HepG2 (cell line): ENCODE measurements around the gene CD2. TPM values are rescaled to one million over a fixed set of nuclear protein-coding genes. Genes with fewer than 3 reads are reported as not detected.

Experiments
- ATAC-seq: fragments of 200-7000 bp; cut with Tn5 transposase; 3 replicates; pipeline ENCODE4 v1.9.1; 2020; ENCODE audit warnings: mild to moderate bottlenecking, moderate library complexity
- BruUV-seq: library from RNA; stranded (reverse); fragments of 400-500 nt; replicated peaks from 2 replicates; lab custom pipeline; 2021; lab: Mats Ljungman, UMichigan
- CTCF ChIA-PET: fragments of 300-600 bp; formaldehyde crosslinking; extraction: SDS; loops from one replicate; lab custom pipeline; 2021; ENCODE audit warnings: low total read pairs, inconsistent platforms, low intra/inter-chr PET ratio; lab: Yijun Ruan, JAX
- POLR2A ChIA-PET: fragments of 350-600 bp; sonication (Branson Sonifier 250); formaldehyde crosslinking; loops from one replicate; lab custom pipeline; 2020; ENCODE audit warnings: antibody characterized with exemption, inconsistent platforms; lab: Yijun Ruan, JAX
- DNase-seq: peaks from one replicate; pipeline ENCODE4 v3.0.0-alpha.2; 2015; ENCODE audit warnings: low spot score
- FAIRE-seq: peaks from 3 replicates; lab custom pipeline; 2011; peaks lifted over from hg19 to GRCh38; lab: Jason Lieb, UNC
- H2AFZ ChIP-seq: one replicate; pipeline ENCODE4 v1.6.1; 2011; ENCODE audit warnings: low read length, inconsistent platforms
- H3K27ac ChIP-seq: fragments of 300-600 bp; 3 replicates; pipeline ENCODE4 v1.8.0; 2011; ENCODE audit warnings: mixed run types, mild to moderate bottlenecking, mixed read lengths, low read length, inconsistent platforms; ENCODE audit not compliant: insufficient read depth; ENCODE audit errors: extremely low read length
- H3K27me3 ChIP-seq, 2 experiments: fragments of 200-600 bp in 1 of 2; 2 replicates in 1 of 2; 3 replicates in 1 of 2; pipeline versions ENCODE4 v1.6.0 to v1.8.0; 2011; ENCODE audit warnings: low read length in 2 of 2, mild to moderate bottlenecking in 2 of 2, moderate library complexity in 2 of 2, inconsistent platforms in 1 of 2; ENCODE audit not compliant: insufficient read depth in 2 of 2, control insufficient read depth in 1 of 2
- H3K36me3 ChIP-seq, 2 experiments: fragments of 200-600 bp in 1 of 2; replicated peaks in 1 of 2; 2 replicates in 1 of 2; 3 replicates in 1 of 2; pipeline versions ENCODE4 v1.5.1 to v1.8.0; 2011; ENCODE audit warnings: low read length in 2 of 2, inconsistent platforms in 1 of 2; ENCODE audit not compliant: insufficient read depth in 2 of 2, control insufficient read depth in 1 of 2
- H3K4me1 ChIP-seq: 2 replicates; pipeline ENCODE4 v1.5.1; 2012; ENCODE audit warnings: low read length, inconsistent platforms; ENCODE audit not compliant: insufficient read depth
- H3K4me2 ChIP-seq: 2 replicates; pipeline ENCODE4 v1.6.0; 2011; ENCODE audit warnings: low read depth, low read length, inconsistent platforms
- H3K4me3 ChIP-seq, 3 experiments: fragments of 200-600 bp in 1 of 3; sonication (generic), shearing (Covaris generic) in 1 of 3; replicated peaks in 1 of 3; 2 replicates each; pipeline ENCODE4 v1.5.1; 2011 to 2016; ENCODE audit warnings: low read length in 3 of 3, inconsistent platforms in 2 of 3, low read depth in 2 of 3, mild to moderate bottlenecking in 2 of 3, control low read depth in 1 of 3, mixed read lengths in 1 of 3; ENCODE audit not compliant: insufficient read depth in 1 of 3
- H3K79me2 ChIP-seq: one replicate; pipeline ENCODE4 v1.6.1; 2011; ENCODE audit warnings: low read length, inconsistent platforms; ENCODE audit not compliant: insufficient read depth
- H3K9ac ChIP-seq: 2 replicates; pipeline ENCODE4 v1.6.0; 2011; ENCODE audit warnings: mild to moderate bottlenecking, low read depth, low read length, inconsistent platforms; ENCODE audit not compliant: insufficient read depth
- H3K9me3 ChIP-seq: 2 replicates; pipeline ENCODE4 v1.5.1; 2012; ENCODE audit warnings: mild to moderate bottlenecking, low read length
- H4K20me1 ChIP-seq: 2 replicates; pipeline ENCODE4 v1.6.0; 2011; ENCODE audit warnings: inconsistent platforms, mild to moderate bottlenecking, low read length, moderate library complexity; ENCODE audit not compliant: insufficient read depth
- AKAP8 ChIP-seq: sonication (generic); formaldehyde crosslinking; IDR thresholded peaks from 2 replicates; pipeline ENCODE4 v1.5.1; 2020; ENCODE audit warnings: mild to moderate bottlenecking, missing genetic modification reagents
- ATAD3A ChIP-seq: sonication (generic); formaldehyde crosslinking; IDR thresholded peaks from 2 replicates; pipeline ENCODE4 v1.4.0; 2020; ENCODE audit warnings: missing genetic modification reagents
- CBFB ChIP-seq: sonication (generic); formaldehyde crosslinking; IDR thresholded peaks from 2 replicates; pipeline ENCODE4 v1.4.0; 2020; ENCODE audit warnings: missing genetic modification reagents
- EHMT2 ChIP-seq: fragments of 200-600 bp; sonication (generic); IDR thresholded peaks from 2 replicates; pipeline ENCODE4 v1.7.0; 2017; ENCODE audit warnings: antibody characterized with exemption, low read depth, low read length, borderline replicate concordance
- IRF2 ChIP-seq: IDR thresholded peaks from 2 replicates; pipeline ENCODE4 v1.6.1; 2018; ENCODE audit warnings: missing genetic modification reagents, missing compliant biosample characterization
- IRX3 ChIP-seq: sonication (generic); formaldehyde crosslinking; IDR thresholded peaks from 2 replicates; pipeline ENCODE4 v1.8.1; 2023; ENCODE audit warnings: mild to moderate bottlenecking, low read depth, missing genetic modification reagents, borderline replicate concordance
- NR2C2 ChIP-seq: sonication (generic); formaldehyde crosslinking; IDR thresholded peaks from 2 replicates; pipeline ENCODE4 v1.4.0; 2020; ENCODE audit warnings: missing genetic modification reagents, mild to moderate bottlenecking, moderate library complexity, borderline replicate concordance
- PCBP1 ChIP-seq: fragments of 200-400 bp; formaldehyde crosslinking; IDR thresholded peaks from 2 replicates; pipeline ENCODE4 v1.6.1; 2017; ENCODE audit warnings: mild to moderate bottlenecking, low read depth, low read length, borderline replicate concordance
- POGZ ChIP-seq: sonication (generic); formaldehyde crosslinking; IDR thresholded peaks from 2 replicates; pipeline ENCODE4 v1.4.0; 2020; ENCODE audit warnings: mild to moderate bottlenecking, missing genetic modification reagents
- RELA ChIP-seq: sonication (generic); formaldehyde crosslinking; IDR thresholded peaks from 2 replicates; pipeline ENCODE4 v1.4.0; 2020; ENCODE audit warnings: missing genetic modification reagents
- ZNF253 ChIP-seq: sonication (generic); formaldehyde crosslinking; IDR thresholded peaks from 2 replicates; pipeline ENCODE4 v1.8.0; 2022; ENCODE audit warnings: mild to moderate bottlenecking, missing genetic modification reagents, borderline replicate concordance
- ZNF460 ChIP-seq: sonication (generic); formaldehyde crosslinking; IDR thresholded peaks from 2 replicates; pipeline ENCODE4 v1.5.1; 2020; ENCODE audit warnings: missing genetic modification reagents, mild to moderate bottlenecking, borderline replicate concordance
- ZNF510 ChIP-seq: sonication (generic); formaldehyde crosslinking; IDR thresholded peaks from 2 replicates; pipeline ENCODE4 v1.4.0; 2020; ENCODE audit warnings: low read depth, mild to moderate bottlenecking, missing genetic modification reagents
- ZNF674 ChIP-seq: sonication (generic); formaldehyde crosslinking; IDR thresholded peaks from 2 replicates; pipeline ENCODE4 v1.5.0; 2020; ENCODE audit warnings: low read depth, mild to moderate bottlenecking, missing genetic modification reagents
- ZNF724P ChIP-seq: sonication (generic); formaldehyde crosslinking; IDR thresholded peaks from 2 replicates; pipeline ENCODE4 v1.8.0; 2022; ENCODE audit warnings: missing genetic modification reagents, borderline replicate concordance
- WGBS: methylation state at CpG from one replicate; pipeline ENCODE4 v1.1.6; 2017; ENCODE audit warnings: low lambda C conversion rate; 5-methylcytosine and 5-hydroxymethylcytosine counted together
- in situ Hi-C: cut with HindIII; loops from 2 replicates; pipeline ENCODE4 v1.10.0; 2017; ENCODE audit warnings: low pct_unique_long_range_greater_than_20kb; ENCODE audit not compliant: extremely low pct_ligation_motif_present
- intact Hi-C: fragments of 100-400 bp; cut with micrococcal nuclease; formaldehyde crosslinking; loops from one replicate; pipeline ENCODE4 v1.10.0; 2022; ENCODE audit not compliant: unreplicated experiment
- polyA plus RNA-seq, 8 experiments: library from polyadenylated mRNA; depleted of rRNA in 3 of 8; stranded (reverse) in 7 of 8; unstranded in 1 of 8; fragments of >200 nt; fragmentation: Illumina TruSeq in 4 of 8; extraction: Trizol in 4 of 8; gene quantifications; 2 replicates each; pipeline versions ENCODE4 v1.2.1 to v1.2.3, GENCODE V29; 2011 to 2016; ENCODE audit warnings: low read depth in 4 of 8, missing spikeins in 1 of 8, mixed read lengths in 1 of 8; ENCODE audit not compliant: insufficient read depth in 1 of 8
- total RNA-seq, 5 experiments: library from RNA; depleted of rRNA; stranded (reverse); fragments of >200 nt; fragmentation: Illumina TruSeq; extraction: Trizol; gene quantifications; 2 replicates each; pipeline ENCODE4 v1.2.3, GENCODE V29; 2016; ENCODE audit warnings: low read depth in 1 of 5
- TF ChIP-seq, protein P1 (sequence below): sonication (generic); formaldehyde crosslinking; IDR thresholded peaks from 2 replicates; pipeline ENCODE4 v1.4.0; 2020; ENCODE audit warnings: missing genetic modification reagents
- TF ChIP-seq, protein P2 (sequence below): sonication (generic); formaldehyde crosslinking; IDR thresholded peaks from 2 replicates; pipeline ENCODE4 v1.8.0; 2022; ENCODE audit warnings: mild to moderate bottlenecking, missing genetic modification reagents; ENCODE audit not compliant: insufficient replicate concordance

CD2 gene
- total and polyA plus RNA-seq, 2 of the 13 experiments (the other 11 are each of a cell fraction or from before 2014, with no cell fraction given) = not detected

DNA sequence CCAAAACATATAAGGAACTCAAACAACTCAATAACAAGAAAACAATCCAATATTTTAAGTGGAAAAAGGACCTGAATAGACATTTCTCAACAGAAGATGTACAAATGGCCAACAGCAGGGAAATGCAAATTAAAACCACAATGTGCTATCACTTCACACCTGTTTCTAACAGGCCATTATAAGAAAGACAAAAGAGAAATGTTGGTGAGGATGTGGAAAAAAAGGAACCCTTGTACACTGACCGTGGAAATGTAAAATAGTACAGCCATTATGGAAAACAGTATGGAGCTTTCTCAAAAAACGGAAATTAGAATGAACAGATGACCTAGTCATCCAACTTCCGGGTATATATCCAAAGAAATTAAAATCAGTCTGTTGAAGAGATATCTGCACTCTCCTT, 37.8 kb upstream of the CD2 start:
- Histone ChIP-seq H3K27ac (no peak overlapping the region), H3K79me2 (no peaks in the 10 kb centered on the region), H4K20me1 (no peaks in the 10 kb centered on the region), H3K27me3 (no peaks in the 10 kb centered on the region), H3K9me3 (no peaks in the 10 kb centered on the region), H2AFZ (no peak overlapping the region), H3K4me1 (no peaks in the 10 kb centered on the region), H3K4me3 (no peak overlapping the region), H3K4me2 (no peak overlapping the region), H3K36me3 (no peaks in the 10 kb centered on the region), H3K9ac (no peak overlapping the region)
- in situ Hi-C loops = no loop called here
- DNase-seq (no peak), ATAC-seq (no peak), FAIRE-seq (no peak)
- 2% methylated on average over 3 of the region's 3 CpGs for WGBS
- POLR2A ChIA-PET = no interaction called here
- no TSS peak for BruUV-seq
- CTCF ChIA-PET = no interaction called here
- no peak for TF ChIP-seq ZNF674 (CRISPR knock-in tag)
- no peak for TF ChIP-seq RELA (CRISPR knock-in tag)
- no peak for TF ChIP-seq IRF2 (CRISPR knock-in tag)
- no peak for TF ChIP-seq AKAP8
- no peak for TF ChIP-seq ZNF253 (CRISPR knock-in tag)
- TF ChIP-seq IRX3 (CRISPR knock-in tag) = no peak
- TF ChIP-seq, protein P1, sequence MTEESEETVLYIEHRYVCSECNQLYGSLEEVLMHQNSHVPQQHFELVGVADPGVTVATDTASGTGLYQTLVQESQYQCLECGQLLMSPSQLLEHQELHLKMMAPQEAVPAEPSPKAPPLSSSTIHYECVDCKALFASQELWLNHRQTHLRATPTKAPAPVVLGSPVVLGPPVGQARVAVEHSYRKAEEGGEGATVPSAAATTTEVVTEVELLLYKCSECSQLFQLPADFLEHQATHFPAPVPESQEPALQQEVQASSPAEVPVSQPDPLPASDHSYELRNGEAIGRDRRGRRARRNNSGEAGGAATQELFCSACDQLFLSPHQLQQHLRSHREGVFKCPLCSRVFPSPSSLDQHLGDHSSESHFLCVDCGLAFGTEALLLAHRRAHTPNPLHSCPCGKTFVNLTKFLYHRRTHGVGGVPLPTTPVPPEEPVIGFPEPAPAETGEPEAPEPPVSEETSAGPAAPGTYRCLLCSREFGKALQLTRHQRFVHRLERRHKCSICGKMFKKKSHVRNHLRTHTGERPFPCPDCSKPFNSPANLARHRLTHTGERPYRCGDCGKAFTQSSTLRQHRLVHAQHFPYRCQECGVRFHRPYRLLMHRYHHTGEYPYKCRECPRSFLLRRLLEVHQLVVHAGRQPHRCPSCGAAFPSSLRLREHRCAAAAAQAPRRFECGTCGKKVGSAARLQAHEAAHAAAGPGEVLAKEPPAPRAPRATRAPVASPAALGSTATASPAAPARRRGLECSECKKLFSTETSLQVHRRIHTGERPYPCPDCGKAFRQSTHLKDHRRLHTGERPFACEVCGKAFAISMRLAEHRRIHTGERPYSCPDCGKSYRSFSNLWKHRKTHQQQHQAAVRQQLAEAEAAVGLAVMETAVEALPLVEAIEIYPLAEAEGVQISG (CRISPR knock-in tag) = no peak
- TF ChIP-seq ZNF460 (CRISPR knock-in tag) = no peak
- no peak for TF ChIP-seq CBFB
- TF ChIP-seq ATAD3A = no peak
- no peak for TF ChIP-seq POGZ (CRISPR knock-in tag)
- no peak for TF ChIP-seq ZNF510 (CRISPR knock-in tag)
- TF ChIP-seq NR2C2 (CRISPR knock-in tag) = no peak
- TF ChIP-seq, protein P2, sequence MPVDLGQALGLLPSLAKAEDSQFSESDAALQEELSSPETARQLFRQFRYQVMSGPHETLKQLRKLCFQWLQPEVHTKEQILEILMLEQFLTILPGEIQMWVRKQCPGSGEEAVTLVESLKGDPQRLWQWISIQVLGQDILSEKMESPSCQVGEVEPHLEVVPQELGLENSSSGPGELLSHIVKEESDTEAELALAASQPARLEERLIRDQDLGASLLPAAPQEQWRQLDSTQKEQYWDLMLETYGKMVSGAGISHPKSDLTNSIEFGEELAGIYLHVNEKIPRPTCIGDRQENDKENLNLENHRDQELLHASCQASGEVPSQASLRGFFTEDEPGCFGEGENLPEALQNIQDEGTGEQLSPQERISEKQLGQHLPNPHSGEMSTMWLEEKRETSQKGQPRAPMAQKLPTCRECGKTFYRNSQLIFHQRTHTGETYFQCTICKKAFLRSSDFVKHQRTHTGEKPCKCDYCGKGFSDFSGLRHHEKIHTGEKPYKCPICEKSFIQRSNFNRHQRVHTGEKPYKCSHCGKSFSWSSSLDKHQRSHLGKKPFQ (CRISPR knock-in tag) = no peak
- no peak for TF ChIP-seq EHMT2
- TF ChIP-seq ZNF724P = no peak
- no peak for TF ChIP-seq PCBP1
- intact Hi-C loops = no loop called here
